ENCODE data around the gene ZYG11B. TPM values are rescaled to one million over a fixed set of nuclear protein-coding genes. Genes with fewer than 3 reads are reported as not detected.

Gene ZYG11B
- 27.0 and 34.9 TPM in 2 replicates for total RNA-seq

DNA sequence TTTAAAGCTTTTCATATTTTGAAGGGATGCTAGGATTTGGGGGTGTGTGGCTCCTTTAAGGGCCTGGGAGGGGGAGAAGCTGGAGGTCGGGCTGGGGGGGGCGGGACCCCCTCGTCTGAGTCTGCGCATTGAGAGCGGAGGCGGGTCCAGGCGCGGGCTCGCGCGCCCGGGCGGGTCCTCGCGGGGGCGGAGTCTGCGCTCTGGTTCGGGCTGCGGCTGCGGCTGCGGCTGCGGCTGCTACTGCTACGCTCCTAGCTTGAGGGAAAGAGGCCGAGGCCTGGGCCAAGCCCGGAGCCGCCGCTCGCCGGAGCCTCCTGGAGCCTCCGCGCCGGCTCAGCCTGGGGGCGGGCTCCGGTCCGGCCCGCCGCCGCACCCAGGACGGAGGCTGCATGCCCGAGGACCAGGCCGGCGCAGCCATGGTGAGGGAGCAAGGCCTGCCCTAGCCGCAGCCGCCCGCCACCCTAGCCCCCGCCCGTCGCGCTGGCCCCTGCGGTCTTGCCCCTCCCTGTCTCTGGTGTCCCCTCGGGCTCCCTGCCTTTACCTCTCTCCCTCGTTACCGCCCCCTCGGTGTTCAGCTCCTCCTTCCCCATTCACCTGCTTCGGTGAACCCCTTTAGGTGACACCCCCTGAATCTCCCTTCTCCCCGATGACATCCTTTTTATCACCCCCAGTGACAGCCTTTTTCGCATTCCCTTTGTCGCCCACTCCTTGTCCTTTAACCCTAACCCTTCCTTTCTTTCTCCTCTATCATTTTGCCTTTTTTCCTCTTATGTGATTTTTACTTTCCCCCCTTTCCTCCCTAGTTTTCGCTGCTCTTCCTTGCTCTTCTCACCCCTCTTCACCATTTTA lies at the start of gene ZYG11B:
Gene ZYG11B, plus strand, starts transcription at position 189 of the 849 bp plus-strand sequence. Its CDS starts 201 bp downstream, at position 390.

DNA sequence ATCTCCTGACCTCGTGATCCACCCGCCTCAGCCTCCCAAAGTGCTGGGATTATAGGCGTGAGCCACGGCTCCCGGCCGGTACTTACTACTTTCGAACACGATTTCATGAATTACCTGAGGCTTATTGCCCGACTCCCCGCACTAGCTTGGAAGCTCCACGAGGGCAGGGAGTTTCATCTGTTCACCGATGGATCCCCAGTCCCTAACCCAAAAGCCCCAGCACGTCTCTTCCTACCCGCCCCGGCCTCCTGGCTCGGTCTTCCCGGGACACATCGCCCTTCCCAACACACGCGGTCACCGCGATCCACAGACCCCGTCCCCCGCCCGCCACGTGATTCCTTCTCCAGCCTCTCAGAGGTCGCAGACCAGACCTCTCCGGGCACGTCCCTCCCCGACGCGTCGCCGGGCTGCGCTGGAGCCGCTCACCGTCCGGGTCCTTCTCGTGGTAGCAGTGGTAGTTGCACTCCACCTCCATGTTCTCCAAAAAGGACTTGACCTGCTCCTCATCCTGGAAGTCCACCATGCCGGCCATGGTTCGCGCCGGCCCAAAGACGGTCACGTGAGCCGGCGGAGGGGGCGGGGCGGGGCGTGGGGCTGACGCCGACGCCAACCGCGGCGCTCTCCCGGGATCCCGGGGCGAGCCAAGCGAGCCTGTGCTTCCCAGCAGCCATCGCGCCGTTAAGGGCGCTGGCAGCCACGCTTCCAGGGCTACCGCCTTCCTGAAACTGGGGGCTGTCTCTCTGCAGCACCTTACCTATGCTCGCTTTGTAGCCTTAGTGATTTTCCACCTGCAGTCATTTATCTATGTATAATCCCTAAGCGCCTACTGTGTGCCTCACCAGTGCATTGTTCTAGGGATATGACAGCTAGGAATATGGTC lies 28.2 kb upstream of the ZYG11B start, which contains the start of gene COA7:
Gene COA7, minus strand, starts transcription at position 553 of the 880 bp plus-strand sequence. Its CDS starts 21 bp downstream, at position 532.

DNA sequence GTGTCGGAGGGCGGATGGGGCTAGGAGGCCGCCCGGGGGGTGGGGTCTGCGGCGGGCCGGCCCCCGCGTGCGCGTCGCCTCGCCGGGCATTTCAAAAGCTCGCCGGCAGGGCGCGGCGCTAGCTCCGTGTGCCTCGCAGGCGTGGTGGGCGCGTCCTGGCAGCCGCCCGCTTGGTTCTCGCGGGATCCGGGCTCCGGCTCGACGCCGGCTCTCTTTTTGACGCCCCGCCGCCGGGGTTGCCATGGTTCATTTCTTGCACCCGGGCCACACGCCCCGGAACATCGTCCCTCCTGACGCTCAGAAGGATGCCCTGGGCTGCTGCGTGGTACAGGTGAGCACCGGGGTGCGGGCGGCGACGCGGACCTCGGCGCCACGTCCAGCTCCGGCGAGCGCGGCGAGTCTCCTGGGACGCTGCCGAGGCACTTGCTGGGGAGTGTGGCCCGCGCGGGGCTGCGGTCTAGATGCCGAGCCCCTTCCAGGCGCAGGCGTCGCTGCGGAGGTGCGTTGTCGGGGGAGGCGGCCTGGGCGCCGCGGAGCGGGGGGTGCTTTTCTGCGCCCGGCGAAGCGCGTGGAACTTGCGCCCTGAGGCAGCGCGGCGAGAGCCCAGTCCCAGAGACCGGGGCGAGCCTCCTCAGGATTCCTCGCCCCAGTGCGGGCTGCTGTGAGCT lies 116.5 kb downstream of the ZYG11B start, which contains the start of gene ZYG11A:
Gene ZYG11A, plus strand, starts transcription at position 118 of the 668 bp plus-strand sequence. Its CDS starts 124 bp downstream, at position 242.

Other genes with a start within 250 kb of the ZYG11B start
- gene TUT4, start 173.4 kb upstream of the ZYG11B start, total RNA-seq: 12.8 and 21.6 TPM in 2 replicates
- 21.9 and 55.5 TPM in 2 replicates for gene GPX7, start 124.1 kb upstream of the ZYG11B start, total RNA-seq
- not detected in 2 replicates for gene SHISAL2A, start 93.3 kb upstream of the ZYG11B start, total RNA-seq
- 7.4 and 12.0 TPM in 2 replicates for gene COA7, start 28.1 kb upstream of the ZYG11B start, total RNA-seq
- gene ZYG11A, start 116.3 kb downstream of the ZYG11B start, total RNA-seq: 0.96 and 1.0 TPM in 2 replicates
- 11.1 and 31.1 TPM in 2 replicates for gene ECHDC2, start 195.3 kb downstream of the ZYG11B start, total RNA-seq
- 107 and 161 TPM in 2 replicates for gene SCP2, start 200.8 kb downstream of the ZYG11B start, total RNA-seq